Epithelial cell of esophagus (primary cell): ENCODE results near the gene FSTL5.

Experiments
- DNase-seq: peaks from one replicate; pipeline ENCODE4 v3.0.0; 2010; ENCODE audit warnings: low read depth
- H3K4me3 ChIP-seq: 2 replicates; pipeline ENCODE4 v1.5.1; 2011; ENCODE audit warnings: mild to moderate bottlenecking, low read length, control low read depth
- TF ChIP-seq, protein P1 (sequence below): IDR thresholded peaks from 2 replicates; pipeline ENCODE4 v1.5.1; 2011; ENCODE audit warnings: low read depth, mild to moderate bottlenecking, low read length, control low read depth, inconsistent platforms; ENCODE audit not compliant: insufficient read depth; ENCODE audit errors: missing control alignments

The FSTL5 gene

DNA sequence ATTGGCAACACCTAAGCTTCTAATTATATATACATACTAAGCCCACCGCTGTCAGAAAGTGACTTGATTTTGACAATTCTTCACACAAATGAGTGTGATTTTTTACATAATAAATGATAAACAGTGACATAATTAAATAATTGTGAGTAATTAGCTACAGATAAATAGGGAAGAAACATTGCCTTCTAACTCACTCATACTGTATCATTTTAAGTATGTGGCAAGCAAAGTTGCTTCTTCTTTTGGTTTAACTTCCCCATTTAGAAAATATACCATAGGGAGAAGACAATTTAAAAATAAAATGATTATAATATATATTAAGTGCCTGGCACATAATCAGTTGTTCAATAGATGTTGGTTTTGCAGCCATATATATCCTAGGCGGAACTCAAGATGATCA, 644.2 kb downstream of the FSTL5 start:
- H3K4me3 ChIP-seq: no peak overlapping the region
- TF ChIP-seq, protein P1, sequence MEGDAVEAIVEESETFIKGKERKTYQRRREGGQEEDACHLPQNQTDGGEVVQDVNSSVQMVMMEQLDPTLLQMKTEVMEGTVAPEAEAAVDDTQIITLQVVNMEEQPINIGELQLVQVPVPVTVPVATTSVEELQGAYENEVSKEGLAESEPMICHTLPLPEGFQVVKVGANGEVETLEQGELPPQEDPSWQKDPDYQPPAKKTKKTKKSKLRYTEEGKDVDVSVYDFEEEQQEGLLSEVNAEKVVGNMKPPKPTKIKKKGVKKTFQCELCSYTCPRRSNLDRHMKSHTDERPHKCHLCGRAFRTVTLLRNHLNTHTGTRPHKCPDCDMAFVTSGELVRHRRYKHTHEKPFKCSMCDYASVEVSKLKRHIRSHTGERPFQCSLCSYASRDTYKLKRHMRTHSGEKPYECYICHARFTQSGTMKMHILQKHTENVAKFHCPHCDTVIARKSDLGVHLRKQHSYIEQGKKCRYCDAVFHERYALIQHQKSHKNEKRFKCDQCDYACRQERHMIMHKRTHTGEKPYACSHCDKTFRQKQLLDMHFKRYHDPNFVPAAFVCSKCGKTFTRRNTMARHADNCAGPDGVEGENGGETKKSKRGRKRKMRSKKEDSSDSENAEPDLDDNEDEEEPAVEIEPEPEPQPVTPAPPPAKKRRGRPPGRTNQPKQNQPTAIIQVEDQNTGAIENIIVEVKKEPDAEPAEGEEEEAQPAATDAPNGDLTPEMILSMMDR: no peak
- no peak for DNase-seq

DNA sequence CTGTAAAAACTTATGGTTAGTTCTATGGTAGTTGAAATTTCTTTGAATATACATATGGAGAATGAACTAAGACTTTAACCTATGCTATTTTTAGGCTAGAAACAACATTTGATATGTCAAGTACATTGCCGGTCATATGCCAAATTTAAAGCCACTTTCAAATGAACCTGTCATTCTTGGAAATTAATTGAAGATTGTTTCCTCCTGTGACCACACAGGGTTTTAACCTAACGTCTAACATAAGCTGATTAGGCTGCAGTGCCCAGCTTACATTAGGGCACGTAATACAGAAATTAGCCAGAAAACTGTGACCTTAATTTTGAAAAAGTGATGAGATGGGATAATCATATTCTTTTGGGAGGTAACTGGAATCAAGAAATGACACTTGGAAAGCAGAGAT, 645.9 kb downstream of the FSTL5 start:
- DNase-seq: no peak
- TF ChIP-seq, protein P1: no peak
- H3K4me3 ChIP-seq: no peak overlapping the region

DNA sequence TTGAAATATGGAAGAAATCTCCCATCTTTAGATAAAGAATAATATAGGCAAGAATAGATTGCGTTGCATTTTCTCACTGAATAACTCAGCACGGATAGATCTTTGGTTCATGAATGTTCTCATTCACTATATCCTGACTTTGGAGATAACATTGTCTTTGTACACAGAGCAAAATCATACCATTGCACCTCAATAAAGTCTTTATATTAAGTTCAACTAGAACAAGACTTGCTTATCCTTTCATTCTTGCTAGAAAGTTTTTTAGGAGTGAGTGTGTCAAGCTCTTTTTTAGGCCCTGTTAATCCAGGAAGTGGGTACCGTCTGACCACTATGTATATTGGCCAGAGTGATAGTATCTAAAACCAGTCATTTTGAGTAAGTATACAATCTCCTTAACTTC, 658.7 kb downstream of the FSTL5 start:
- TF ChIP-seq, protein P1: no peak
- DNase-seq: no peak
- H3K4me3 ChIP-seq: no peak overlapping the region

DNA sequence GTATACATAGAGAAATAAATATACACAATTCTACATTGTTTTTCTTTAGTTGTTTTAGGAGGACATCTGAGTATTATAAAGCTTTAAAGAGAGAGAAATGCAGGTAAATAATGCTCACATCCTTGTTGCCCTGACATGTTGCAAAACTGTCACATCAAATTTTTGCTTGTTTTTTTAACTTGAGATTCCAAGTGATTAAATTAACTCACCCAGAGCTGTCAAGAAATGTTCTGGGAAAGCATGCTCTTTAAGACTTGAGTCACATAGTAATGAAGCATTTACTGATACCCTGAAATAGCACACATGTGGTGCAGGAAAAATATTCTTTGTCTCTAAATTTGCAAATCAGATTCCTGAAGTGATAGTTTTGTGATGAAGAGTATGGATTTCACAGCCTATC, 665.6 kb downstream of the FSTL5 start:
- DNase-seq: no peak
- H3K4me3 ChIP-seq: no peak overlapping the region
- TF ChIP-seq, protein P1: no peak

DNA sequence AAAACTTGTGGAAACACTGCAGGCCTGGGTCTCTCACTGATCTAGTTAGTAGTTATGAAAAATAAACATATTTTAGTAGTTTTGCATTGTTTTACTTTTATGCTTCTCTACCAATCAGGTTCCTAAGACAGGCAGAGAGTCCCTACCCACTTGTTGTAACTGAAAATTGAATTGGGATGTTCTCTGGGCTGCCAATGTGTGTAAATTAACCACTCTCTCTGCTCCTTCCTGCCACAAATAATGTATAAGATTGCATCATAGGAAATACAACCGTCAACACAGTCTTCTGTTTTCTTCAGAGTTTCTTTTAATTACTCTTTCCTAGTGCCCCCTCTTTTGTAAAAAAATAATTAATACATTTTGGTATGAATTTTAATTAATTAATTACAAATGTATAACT, 677.3 kb downstream of the FSTL5 start:
- H3K4me3 ChIP-seq: no peak overlapping the region
- TF ChIP-seq, protein P1: no peak
- DNase-seq: no peak

DNA sequence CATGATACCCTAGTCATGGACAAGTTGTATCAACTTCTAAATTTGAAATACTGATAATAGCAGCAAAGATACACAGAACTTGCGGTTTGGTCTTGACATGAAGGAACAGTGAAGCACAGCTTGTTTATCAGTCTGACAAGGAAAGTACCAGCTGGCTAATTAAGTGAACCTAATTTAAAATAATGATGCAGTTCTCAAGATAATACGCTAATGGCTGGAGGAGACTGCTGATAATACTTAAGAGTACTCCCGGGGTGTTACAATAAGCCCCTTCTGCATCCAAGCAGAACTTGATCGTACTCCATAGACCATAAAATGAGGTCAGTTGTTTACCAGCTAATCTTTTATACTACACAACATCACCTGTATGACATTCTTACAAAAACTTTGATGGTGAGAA, 697.5 kb downstream of the FSTL5 start:
- DNase-seq: no peak

DNA sequence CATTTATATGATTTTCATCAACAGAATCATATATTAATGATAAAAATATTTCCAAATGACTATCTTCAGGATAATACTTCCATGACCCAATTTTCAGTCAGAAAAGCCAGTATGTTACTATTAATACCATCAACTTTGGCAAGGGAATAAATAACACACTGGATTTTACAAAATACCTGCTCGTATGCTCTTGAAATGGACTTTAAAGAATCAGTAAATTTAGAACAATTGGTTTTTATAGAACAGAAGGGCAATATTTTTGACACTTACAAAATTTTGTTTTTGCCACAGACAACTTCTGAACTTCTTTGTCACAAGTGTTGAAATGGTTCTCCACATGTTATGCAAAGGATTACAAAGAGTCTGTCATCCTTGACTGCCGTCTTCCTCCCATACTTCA, 700.4 kb downstream of the FSTL5 start:
- TF ChIP-seq, protein P1: no peak

More for the DNA sequence above, 697.5 kb downstream of the FSTL5 start:
- no peak overlapping the region for H3K4me3 ChIP-seq
- TF ChIP-seq, protein P1: no peak

More for the DNA sequence above, 700.4 kb downstream of the FSTL5 start:
- no peak overlapping the region for H3K4me3 ChIP-seq
- no peak for DNase-seq
